ENCODE data around the gene TRIM63. TPM values are rescaled to one million over a fixed set of nuclear protein-coding genes. Genes with fewer than 3 reads are reported as not detected.

TRIM63 gene
- total RNA-seq, 1 experiment from 2014 or later: not detected

DNA sequence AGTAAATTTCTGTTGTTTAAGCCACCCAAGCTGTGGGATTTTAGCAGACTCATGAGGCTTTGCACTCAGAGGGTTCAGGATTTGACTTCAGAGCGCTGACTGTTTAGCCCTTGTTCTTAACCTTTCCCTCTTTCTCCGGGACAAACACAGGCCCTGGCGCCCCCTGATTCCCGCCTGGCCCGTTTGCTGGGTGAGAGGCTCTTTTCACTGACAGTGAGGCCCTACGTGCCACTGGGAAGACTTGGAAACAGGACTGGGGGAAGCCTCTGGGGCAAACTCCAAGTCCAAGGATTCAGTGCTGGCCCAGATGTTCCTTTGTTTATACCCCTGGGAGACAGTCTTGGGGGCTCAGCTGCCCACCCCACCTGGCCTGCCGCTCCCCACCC is 11.7 kb upstream of the TRIM63 start:
- H3K4me1 Mint-ChIP-seq: peaks cover 12 to 15% of the 10 kb centered on the region in 2 experiments
- H3K18ac ChIP-seq (ENCODE audit: insufficient read length, low read depth, low read length): no peak overlapping the region
- peaks cover 9% of the 10 kb centered on the region for H3K27me3 Mint-ChIP-seq (ENCODE audit: low read depth)
- no peak overlapping the region for H3K14ac ChIP-seq (ENCODE audit: insufficient read depth, low read length)
- no CpG with 5 or more reads among the region's 7 CpGs for WGBS (ENCODE audit: extremely low coverage, insufficient read length, low lambda C conversion rate)
- H3K4me1 ChIP-seq (ENCODE audit: insufficient read depth, low read length): no peaks in the 10 kb centered on the region; the same call in 1 of the 2 replicates
- H2BK120ac ChIP-seq (ENCODE audit: low read depth, low read length, poor library complexity, severe bottlenecking): no peak overlapping the region
- H3K4me2 ChIP-seq (ENCODE audit: insufficient read depth, insufficient read length, low read length): no peak overlapping the region
- H3K79me1 ChIP-seq (ENCODE audit: insufficient read depth, low read depth, low read length, poor library complexity, severe bottlenecking): no peaks in the 10 kb centered on the region
- no peak overlapping the region for H2BK15ac ChIP-seq (ENCODE audit: low read depth, low read length)
- H2BK12ac ChIP-seq (ENCODE audit: insufficient read length, low read depth, low read length): no peak overlapping the region
- no peak overlapping the region for H4K91ac ChIP-seq (ENCODE audit: insufficient read length, low read depth, low read length)
- H2BK5ac ChIP-seq (ENCODE audit: insufficient read length, low read length): no peak overlapping the region
- no peaks in the 10 kb centered on the region for H3K9me3 Mint-ChIP-seq
- H3K4ac ChIP-seq (ENCODE audit: low read depth, low read length): no peak overlapping the region
- H3K9ac ChIP-seq (ENCODE audit: extremely low read depth, insufficient read length, low read length): no peak overlapping the region
- H3K56ac ChIP-seq (ENCODE audit: insufficient read length, low read depth, low read length): no peak overlapping the region
- H3K23me2 ChIP-seq (ENCODE audit: insufficient read length, low read depth, low read length, poor library complexity, severe bottlenecking): no peaks in the 10 kb centered on the region
- H3K79me2 ChIP-seq (ENCODE audit: insufficient read depth, low read length): no peaks in the 10 kb centered on the region
- no peak overlapping the region for H2AFZ ChIP-seq (ENCODE audit: low read length)
- no peak overlapping the region for H3K4me3 Mint-ChIP-seq
- H2BK20ac ChIP-seq (ENCODE audit: low read depth, low read length, poor library complexity, severe bottlenecking): no peak overlapping the region
- H2AK5ac ChIP-seq (ENCODE audit: insufficient read length, low read length): no peak overlapping the region
- no peak overlapping the region for H4K5ac ChIP-seq (ENCODE audit: insufficient read length, low read depth, low read length)
- TF ChIP-seq, protein P1, sequence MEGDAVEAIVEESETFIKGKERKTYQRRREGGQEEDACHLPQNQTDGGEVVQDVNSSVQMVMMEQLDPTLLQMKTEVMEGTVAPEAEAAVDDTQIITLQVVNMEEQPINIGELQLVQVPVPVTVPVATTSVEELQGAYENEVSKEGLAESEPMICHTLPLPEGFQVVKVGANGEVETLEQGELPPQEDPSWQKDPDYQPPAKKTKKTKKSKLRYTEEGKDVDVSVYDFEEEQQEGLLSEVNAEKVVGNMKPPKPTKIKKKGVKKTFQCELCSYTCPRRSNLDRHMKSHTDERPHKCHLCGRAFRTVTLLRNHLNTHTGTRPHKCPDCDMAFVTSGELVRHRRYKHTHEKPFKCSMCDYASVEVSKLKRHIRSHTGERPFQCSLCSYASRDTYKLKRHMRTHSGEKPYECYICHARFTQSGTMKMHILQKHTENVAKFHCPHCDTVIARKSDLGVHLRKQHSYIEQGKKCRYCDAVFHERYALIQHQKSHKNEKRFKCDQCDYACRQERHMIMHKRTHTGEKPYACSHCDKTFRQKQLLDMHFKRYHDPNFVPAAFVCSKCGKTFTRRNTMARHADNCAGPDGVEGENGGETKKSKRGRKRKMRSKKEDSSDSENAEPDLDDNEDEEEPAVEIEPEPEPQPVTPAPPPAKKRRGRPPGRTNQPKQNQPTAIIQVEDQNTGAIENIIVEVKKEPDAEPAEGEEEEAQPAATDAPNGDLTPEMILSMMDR (conservative IDR thresholded peaks at IDR 0.05): no peak
- DNase-seq: no peak
- no peaks in the 10 kb centered on the region for H3K9me3 ChIP-seq (ENCODE audit: control insufficient read depth, low read depth, low read length)
- no peak overlapping the region for H4K8ac ChIP-seq (replicated peaks; ENCODE audit: insufficient read length, low read depth, low read length)
- peak overlapping the region in 2 of 3 experiments; percentile 44 to 87; a peak in 1 of 7 replicates for H3K27ac Mint-ChIP-seq
- H3K27me3 ChIP-seq (ENCODE audit: insufficient read depth, low read length): no peaks in the 10 kb centered on the region
- no peaks in the 10 kb centered on the region for H4K20me1 ChIP-seq (ENCODE audit: control insufficient read depth, insufficient read depth, insufficient read length)
- H3K27ac ChIP-seq (ENCODE audit: insufficient read length, low read depth, low read length): no peak overlapping the region
- H3K23ac ChIP-seq (ENCODE audit: insufficient read length, low read depth, low read length): no peak overlapping the region
- H3K36me3 Mint-ChIP-seq (ENCODE audit: insufficient read depth in 1 of 3, low read depth in 3 of 3): no peaks in the 10 kb centered on the region
- H3T11ph ChIP-seq (ENCODE audit: low read length): no peak overlapping the region
